HCT116 (cell line): Measurements from ENCODE around the gene MYO16. TPM values are rescaled to one million over a fixed set of nuclear protein-coding genes. Genes with fewer than 3 reads are reported as not detected.

Source experiments
- ATAC-seq: fragments of 200-7000 bp; cut with Tn5 transposase; 2 replicates; pipeline ENCODE4 v1.9.1; 2020; ENCODE audit warnings: mild to moderate bottlenecking, moderate library complexity
- BruUV-seq: library from RNA; stranded (reverse); fragments of 400-500 nt; replicated peaks from 2 replicates; lab custom pipeline; 2021; lab: Mats Ljungman, UMichigan
- CTCF ChIA-PET: fragments of 300-600 bp; sonication (Branson Sonifier 250); formaldehyde crosslinking; loops from one replicate; lab custom pipeline; 2021; ENCODE audit warnings: antibody characterized with exemption; lab: Charles Lee
- POLR2A ChIA-PET: fragments of 300-600, 350-600 bp; sonication (Branson Sonifier 250); formaldehyde crosslinking; loops from one replicate; lab custom pipeline; 2021; ENCODE audit warnings: antibody characterized with exemption; lab: Charles Lee
- RAD21 ChIA-PET, 2 experiments: fragments of 300-600 bp; sonication (Branson Sonifier 250); formaldehyde crosslinking; loops; one replicate each; lab custom pipeline; 2023; ENCODE audit warnings: low total read pairs in 2 of 2; ENCODE audit not compliant: uncharacterized antibody in 2 of 2, unreplicated experiment in 2 of 2, low non-redundant PET in 1 of 2; lab: Charles Lee
- DNase-seq: peaks from one replicate; pipeline ENCODE4 v3.0.0-alpha.2; 2010; ENCODE audit warnings: low read depth, low spot score
- H2AFZ ChIP-seq: fragments of 200-600 bp; shearing (Covaris generic), sonication (generic); 2 replicates; pipeline ENCODE4 v1.6.1; 2017; ENCODE audit warnings: low read depth, mixed run types, mixed read lengths, antibody characterized with exemption, low read length; ENCODE audit not compliant: poor library complexity, severe bottlenecking
- H3K27ac ChIP-seq: 2 replicates; pipeline ENCODE4 v1.5.1; 2012; ENCODE audit warnings: low read depth, low read length
- H3K27me3 ChIP-seq: fragments of 200-600 bp; sonication (generic); 2 replicates; pipeline ENCODE4 v1.6.1; 2016; ENCODE audit warnings: mixed run types, low read length, mixed read lengths; ENCODE audit not compliant: insufficient read depth
- H3K36me3 ChIP-seq, 2 experiments: fragments of 200-500 bp in 1 of 2; fragments of 200-600 bp in 1 of 2; sonication (Bioruptor generic) in 1 of 2; sonication (generic) in 1 of 2; 2 replicates each; pipeline versions ENCODE4 v1.5.1 to v1.6.1; 2014 to 2016; ENCODE audit warnings: low read length in 2 of 2, inconsistent platforms in 1 of 2, mixed read lengths in 1 of 2, mixed run types in 1 of 2; ENCODE audit not compliant: insufficient read depth in 2 of 2, control insufficient read depth in 1 of 2
- H3K4me1 ChIP-seq, 2 experiments: fragments of 200-600 bp in 1 of 2; sonication (generic) in 1 of 2; 2 replicates each; pipeline versions ENCODE4 v1.5.1 to v1.6.1; 2012 to 2017; ENCODE audit warnings: low read length in 2 of 2, inconsistent platforms in 1 of 2, mild to moderate bottlenecking in 1 of 2, mixed read lengths in 1 of 2, mixed run types in 1 of 2, moderate library complexity in 1 of 2; ENCODE audit not compliant: insufficient read depth in 2 of 2, control insufficient read depth in 1 of 2
- H3K4me2 ChIP-seq: fragments of 200-600 bp; sonication (generic); 2 replicates; pipeline ENCODE4 v1.6.1; 2017; ENCODE audit warnings: mixed run types, low read length, mixed read lengths
- H3K4me3 ChIP-seq, 2 experiments: fragments of 200-600 bp in 1 of 2; sonication (generic) in 1 of 2; replicated peaks in 1 of 2; 2 replicates each; pipeline ENCODE4 v1.5.1; 2011 to 2016; ENCODE audit warnings: low read length in 2 of 2, control low read depth in 1 of 2, low read depth in 1 of 2, mild to moderate bottlenecking in 1 of 2, mixed read lengths in 1 of 2, mixed run types in 1 of 2
- H3K79me2 ChIP-seq: fragments of 200-600 bp; sonication (generic); 2 replicates; pipeline ENCODE4 v1.6.1; 2017; ENCODE audit warnings: mild to moderate bottlenecking, mixed run types, low read length, moderate library complexity, mixed read lengths; ENCODE audit not compliant: insufficient read depth
- H3K9ac ChIP-seq: fragments of 200-600 bp; sonication (generic); 2 replicates; pipeline ENCODE4 v1.6.1; 2016; ENCODE audit warnings: low read length, mixed read lengths
- H3K9me2 ChIP-seq: fragments of 200-600 bp; sonication (generic), shearing (Covaris generic); 2 replicates; pipeline ENCODE4 v1.6.1; 2017; ENCODE audit warnings: mixed run types, mild to moderate bottlenecking, moderate library complexity; ENCODE audit not compliant: insufficient read depth
- H3K9me3 ChIP-seq, 2 experiments: fragments of 200-500 bp in 1 of 2; fragments of 200-600 bp in 1 of 2; sonication (Bioruptor generic) in 1 of 2; sonication (generic) in 1 of 2; 2 replicates each; pipeline ENCODE4 v1.6.1; 2014 to 2017; ENCODE audit warnings: low read length in 2 of 2, mixed read lengths in 2 of 2, inconsistent platforms in 1 of 2, low read depth in 1 of 2, mild to moderate bottlenecking in 1 of 2, mixed run types in 1 of 2, moderate library complexity in 1 of 2; ENCODE audit not compliant: control insufficient read depth in 1 of 2, insufficient read depth in 1 of 2
- H4K20me1 ChIP-seq: fragments of 200-600 bp; sonication (generic), shearing (Covaris generic); 2 replicates; pipeline ENCODE4 v1.6.1; 2017; ENCODE audit warnings: mixed run types, mild to moderate bottlenecking, moderate library complexity; ENCODE audit not compliant: insufficient read depth
- ATF3 ChIP-seq: IDR thresholded peaks from 2 replicates; pipeline ENCODE4 v1.6.1; 2012
- CBX3 ChIP-seq: IDR thresholded peaks from 2 replicates; pipeline ENCODE4 v1.6.1; 2012; ENCODE audit warnings: low read depth
- CTCF ChIP-seq, 3 experiments: fragments of 200-600 bp in 1 of 3; sonication (generic) in 1 of 3; IDR thresholded peaks in 2 of 3; conservative IDR thresholded peaks in 1 of 3; 2 replicates each; pipeline ENCODE4 v1.5.1; 2012 to 2017; ENCODE audit warnings: low read depth in 2 of 3, low read length in 2 of 3, antibody characterized with exemption in 1 of 3, borderline replicate concordance in 1 of 3, control low read depth in 1 of 3, mild to moderate bottlenecking in 1 of 3, mixed read lengths in 1 of 3, mixed run types in 1 of 3, moderate library complexity in 1 of 3; ENCODE audit not compliant: insufficient read depth in 1 of 3
- EGR1 ChIP-seq: IDR thresholded peaks from 2 replicates; pipeline ENCODE4 v1.6.1; 2012; ENCODE audit warnings: low read depth
- ELF1 ChIP-seq: IDR thresholded peaks from 2 replicates; pipeline ENCODE4 v1.6.1; 2012; ENCODE audit warnings: low read depth, borderline replicate concordance
- EZH2phosphoT487 ChIP-seq: fragments of 200-600 bp; IDR thresholded peaks from 2 replicates; pipeline ENCODE4 v1.6.1; 2018; ENCODE audit warnings: antibody characterized with exemption, borderline replicate concordance
- POLR2AphosphoS5 ChIP-seq: IDR thresholded peaks from 2 replicates; pipeline ENCODE4 v1.6.1; 2011; ENCODE audit warnings: mild to moderate bottlenecking, low read depth, low read length, moderate library complexity
- RAD21 ChIP-seq: IDR thresholded peaks from 2 replicates; pipeline ENCODE4 v1.6.1; 2012; ENCODE audit warnings: low read depth, mild to moderate bottlenecking
- REST ChIP-seq: IDR thresholded peaks from 2 replicates; pipeline ENCODE4 v1.6.1; 2012; ENCODE audit warnings: low read depth
- SIN3A ChIP-seq: IDR thresholded peaks from 2 replicates; pipeline ENCODE4 v1.6.1; 2012; ENCODE audit warnings: low read depth
- SRF ChIP-seq: IDR thresholded peaks from 2 replicates; pipeline ENCODE4 v1.6.1; 2012; ENCODE audit warnings: low read depth
- ZBTB33 ChIP-seq: IDR thresholded peaks from 2 replicates; pipeline ENCODE4 v1.6.1; 2011; ENCODE audit warnings: mild to moderate bottlenecking, low read length, moderate library complexity; ENCODE audit not compliant: insufficient replicate concordance; ENCODE audit errors: extremely low read depth
- ZNF274 ChIP-seq: fragments of 200-500 bp; sonication (Bioruptor generic); IDR thresholded peaks from 2 replicates; pipeline ENCODE4 v1.6.1; 2014; ENCODE audit warnings: mild to moderate bottlenecking, low read depth, low read length, inconsistent platforms
- intact Hi-C: fragments of 100-400 bp; cut with micrococcal nuclease; formaldehyde crosslinking; loops from 2 replicates; pipeline ENCODE4 v1.10.0; 2022
- total RNA-seq: library from RNA; stranded (reverse); gene quantifications from one replicate; pipeline ENCODE4 v1.2.1, GENCODE V29; 2021; ENCODE audit not compliant: unreplicated experiment

MYO16 gene
- total RNA-seq, 1 experiment from 2014 or later: 0.07 TPM

GRCh38 chr13:109233293-109233692 lies 603.9 kb downstream of the MYO16 start:
- ATAC-seq (no peak), DNase-seq (no peak)
- ChIA-PET RAD21 (no interaction called here), POLR2A (no interaction called here), CTCF (no interaction called here)
- Histone ChIP-seq H3K4me1 (peaks cover 0 to 12% of the 10 kb centered on the region in 2 experiments; a peak in 1 of 4 replicates), H3K9me2 (no peaks in the 10 kb centered on the region), H3K36me3 (peaks cover 0 to 3% of the 10 kb centered on the region in 2 experiments; a peak in 1 of 4 replicates), H3K4me2 (no peak overlapping the region), H3K79me2 (no peaks in the 10 kb centered on the region), H3K9me3 (peaks cover 0 to 10% of the 10 kb centered on the region in 2 experiments; a peak in 1 of 4 replicates), H3K9ac (no peak overlapping the region), H2AFZ (no peak overlapping the region), H3K4me3 (no peak overlapping the region), H4K20me1 (no peaks in the 10 kb centered on the region), H3K27ac (no peak overlapping the region), H3K27me3 (no peaks in the 10 kb centered on the region)
- TF ChIP-seq RAD21: no peak
- no peak for TF ChIP-seq ZNF274
- no peak for TF ChIP-seq SIN3A
- no peak for TF ChIP-seq SRF
- no peak for TF ChIP-seq ZBTB33
- no peak for TF ChIP-seq EGR1
- TF ChIP-seq ELF1: no peak
- TF ChIP-seq CTCF (IDR thresholded peaks at IDR 0.05 in 2 of 3, conservative IDR thresholded peaks at IDR 0.05 in 1 of 3; ENCODE audit: borderline replicate concordance in 1 of 3, insufficient read depth in 1 of 3, low read depth in 2 of 3, low read length in 2 of 3): no peak
- no peak for TF ChIP-seq CBX3
- TF ChIP-seq ATF3: no peak
- TF ChIP-seq REST: no peak
- no peak for TF ChIP-seq EZH2phosphoT487
- TF ChIP-seq POLR2AphosphoS5: no peak
- intact Hi-C loops: no loop called here
- no TSS peak for BruUV-seq
